Suppressor macrophage (primary cell): ENCODE measurements around the gene KLHL2.
"Not testable (repeated sequence)": the region's sequence is repeated elsewhere in the genome, so short reads cannot be mapped to it uniquely, and the experiment has no call there.

Experiments
- DNase-seq, 4 experiments: peaks; one replicate each; pipeline ENCODE4 v3.0.0-alpha.2; 2020 to 2022
- total RNA-seq, 17 experiments: gene quantifications; one replicate each; lab custom pipeline; 2026; ENCODE audit warnings: mixed read lengths in 6 of 17, inconsistent platforms in 3 of 17; lab: John Stamatoyannopoulos, UW

KLHL2 gene, protein sequence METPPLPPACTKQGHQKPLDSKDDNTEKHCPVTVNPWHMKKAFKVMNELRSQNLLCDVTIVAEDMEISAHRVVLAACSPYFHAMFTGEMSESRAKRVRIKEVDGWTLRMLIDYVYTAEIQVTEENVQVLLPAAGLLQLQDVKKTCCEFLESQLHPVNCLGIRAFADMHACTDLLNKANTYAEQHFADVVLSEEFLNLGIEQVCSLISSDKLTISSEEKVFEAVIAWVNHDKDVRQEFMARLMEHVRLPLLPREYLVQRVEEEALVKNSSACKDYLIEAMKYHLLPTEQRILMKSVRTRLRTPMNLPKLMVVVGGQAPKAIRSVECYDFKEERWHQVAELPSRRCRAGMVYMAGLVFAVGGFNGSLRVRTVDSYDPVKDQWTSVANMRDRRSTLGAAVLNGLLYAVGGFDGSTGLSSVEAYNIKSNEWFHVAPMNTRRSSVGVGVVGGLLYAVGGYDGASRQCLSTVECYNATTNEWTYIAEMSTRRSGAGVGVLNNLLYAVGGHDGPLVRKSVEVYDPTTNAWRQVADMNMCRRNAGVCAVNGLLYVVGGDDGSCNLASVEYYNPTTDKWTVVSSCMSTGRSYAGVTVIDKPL
- 8.9 to 70.2 (median 43.3) reads per million in 17 experiments for total RNA-seq

DNA sequence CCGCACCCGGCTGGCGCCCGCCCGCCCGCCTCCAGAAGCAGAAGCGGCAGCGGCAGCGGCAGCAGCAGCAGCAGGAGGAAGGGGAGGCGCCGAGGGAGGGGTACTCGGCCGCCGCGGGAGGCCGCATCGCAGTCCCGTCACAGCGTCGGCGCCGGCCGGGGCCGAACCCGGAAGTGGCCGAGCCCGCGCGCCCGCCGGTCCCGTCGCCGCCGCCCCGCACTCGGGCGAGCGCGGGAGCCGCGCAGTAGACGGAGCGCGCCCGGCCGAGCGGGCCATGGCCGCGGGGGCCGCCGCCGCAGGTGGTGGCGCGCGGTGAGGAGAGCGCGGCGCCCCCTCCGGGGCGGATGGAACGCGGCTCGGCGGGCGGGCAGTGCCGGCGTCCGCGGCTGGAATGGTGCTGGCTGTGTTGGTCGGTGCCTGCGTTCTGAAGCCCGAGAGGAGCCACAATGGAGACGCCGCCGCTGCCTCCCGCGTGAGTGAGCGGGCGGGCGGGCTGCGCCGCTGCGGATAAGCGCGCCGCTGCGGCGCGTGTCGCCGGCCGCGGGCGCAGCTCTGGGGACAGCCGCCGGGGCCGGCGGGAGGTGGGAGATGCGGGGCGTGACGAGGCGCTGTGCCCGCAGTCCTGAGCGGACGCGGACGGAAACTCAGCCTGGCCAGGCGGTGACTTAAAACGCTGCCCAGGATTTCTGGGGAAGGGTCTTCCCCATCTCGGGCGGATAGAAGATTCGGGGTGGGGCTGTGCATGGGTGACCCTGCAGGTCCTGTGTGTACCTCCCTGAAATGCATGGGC, at the start of gene KLHL2:
Gene KLHL2 (plus strand): TSS at position 131 of the 790 bp plus-strand sequence. CDS start 316 bp downstream, at position 447.
- DNase-seq, result peak; percentile 90 to 96 (median 94)

DNA sequence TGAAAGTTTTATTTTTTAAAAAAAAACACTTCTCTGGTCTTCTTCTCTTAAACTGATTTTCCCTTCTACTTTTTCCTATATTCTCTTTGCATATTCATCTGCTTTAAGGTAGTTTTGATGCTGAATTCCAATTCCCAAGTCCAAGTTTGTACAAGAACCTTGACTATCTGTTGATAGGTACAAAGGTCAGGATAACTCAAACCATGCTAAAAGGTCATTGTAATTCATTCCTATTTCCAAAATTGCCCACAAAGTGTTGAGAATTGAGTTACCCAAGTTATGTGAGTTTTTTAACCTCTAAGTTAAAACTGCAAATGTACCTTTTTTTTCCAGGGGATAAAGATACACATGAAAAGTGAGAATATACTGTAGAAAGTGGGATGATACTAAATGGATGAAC, 48.6 kb upstream of the KLHL2 start:
- no peak for DNase-seq

DNA sequence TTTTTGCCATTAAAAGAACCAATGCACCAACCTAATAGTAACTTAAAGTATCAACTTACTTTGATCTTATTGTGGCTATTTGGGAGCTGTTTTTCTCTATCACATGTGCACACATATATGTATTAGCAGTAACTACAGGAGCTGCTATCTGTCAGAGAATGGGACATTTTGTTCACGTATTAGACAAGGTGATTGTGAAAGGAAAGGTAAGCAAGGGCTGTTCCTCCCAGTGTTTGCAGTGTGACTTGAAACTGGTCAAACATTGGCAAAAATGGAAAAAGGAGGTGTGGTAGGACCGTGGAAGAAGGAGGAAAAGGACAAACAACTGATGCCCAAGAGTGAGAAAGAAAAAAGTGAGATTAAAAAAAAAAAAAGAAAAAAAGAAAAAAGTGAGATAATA, 43.1 kb upstream of the KLHL2 start:
- DNase-seq, result no peak

DNA sequence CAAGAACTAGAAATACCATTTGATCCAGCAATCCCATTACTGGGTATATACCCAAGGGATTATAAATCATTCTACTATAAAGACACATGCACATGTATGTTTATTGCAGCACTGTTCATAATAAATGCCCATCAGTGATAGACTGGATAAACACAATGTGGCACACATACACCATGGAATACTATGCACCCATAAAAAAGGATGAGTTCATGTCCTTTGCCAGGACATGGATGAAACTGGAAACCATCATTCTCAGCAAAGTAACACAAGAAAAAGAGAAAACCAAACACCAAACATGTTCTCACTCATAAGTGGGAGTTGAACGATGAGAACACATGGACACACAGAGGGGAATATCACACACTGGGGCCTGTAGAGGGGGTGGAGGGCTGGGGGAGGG, 40.5 kb upstream of the KLHL2 start:
- DNase-seq, result not testable (repeated sequence)

DNA sequence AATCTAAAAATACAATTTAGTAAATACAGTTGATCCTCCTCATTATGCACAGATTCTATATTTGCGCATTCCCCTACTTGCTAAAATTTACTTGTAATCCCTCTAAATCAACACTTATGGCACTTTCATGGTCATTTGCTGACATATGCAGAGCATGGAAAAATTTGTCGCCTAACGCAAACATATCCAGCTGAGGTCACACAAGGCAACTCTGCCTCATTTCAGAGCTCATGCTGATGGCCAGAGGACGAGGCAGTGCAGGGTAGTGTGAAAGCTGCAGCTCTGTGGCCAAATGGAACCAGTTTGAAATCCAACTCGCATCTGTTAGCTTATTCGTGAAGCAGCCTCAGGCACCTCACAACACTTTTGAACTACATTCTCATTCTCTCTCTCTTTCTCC, 39.7 kb upstream of the KLHL2 start:
- DNase-seq, result no peak

DNA sequence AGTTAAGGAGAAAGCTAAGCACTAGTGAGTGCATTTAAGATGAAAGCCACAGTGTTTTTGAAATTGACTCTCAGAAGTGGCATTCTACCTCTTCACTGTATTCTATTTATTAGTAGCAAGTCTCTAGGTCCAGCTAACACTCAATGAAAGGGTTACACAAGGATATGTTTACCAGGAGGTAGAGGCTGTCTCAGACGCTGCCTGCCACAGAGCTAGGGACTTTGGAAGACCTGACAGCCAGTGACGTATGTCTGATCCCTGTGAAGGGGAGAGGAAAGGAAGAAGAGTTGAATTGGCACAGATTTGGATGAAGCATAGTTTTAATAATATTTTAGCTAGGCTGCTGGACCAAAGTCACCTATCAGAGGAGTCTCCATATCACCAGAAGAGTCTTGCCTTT, 36.5 kb upstream of the KLHL2 start:
- DNase-seq, result no peak

DNA sequence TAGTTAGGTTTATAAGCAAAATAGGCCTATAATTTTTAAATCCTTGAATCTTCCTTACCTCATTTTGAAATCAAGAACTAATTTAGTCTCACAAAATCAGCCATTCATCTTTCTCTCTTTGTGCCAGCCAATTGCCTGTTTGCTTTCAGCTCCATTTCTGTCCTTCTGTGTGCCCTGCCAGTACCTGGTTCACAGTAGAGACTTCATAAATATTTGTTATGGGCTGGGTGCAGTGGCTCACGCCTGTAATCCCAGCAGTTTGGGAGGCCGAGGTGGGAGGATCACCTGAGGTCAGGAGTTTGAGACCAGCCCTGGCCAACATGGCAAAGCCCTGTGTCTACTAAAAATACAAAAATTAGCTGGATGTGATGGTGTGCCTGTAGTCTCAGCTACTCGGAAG, 31.9 kb upstream of the KLHL2 start:
- not testable (repeated sequence) for DNase-seq

DNA sequence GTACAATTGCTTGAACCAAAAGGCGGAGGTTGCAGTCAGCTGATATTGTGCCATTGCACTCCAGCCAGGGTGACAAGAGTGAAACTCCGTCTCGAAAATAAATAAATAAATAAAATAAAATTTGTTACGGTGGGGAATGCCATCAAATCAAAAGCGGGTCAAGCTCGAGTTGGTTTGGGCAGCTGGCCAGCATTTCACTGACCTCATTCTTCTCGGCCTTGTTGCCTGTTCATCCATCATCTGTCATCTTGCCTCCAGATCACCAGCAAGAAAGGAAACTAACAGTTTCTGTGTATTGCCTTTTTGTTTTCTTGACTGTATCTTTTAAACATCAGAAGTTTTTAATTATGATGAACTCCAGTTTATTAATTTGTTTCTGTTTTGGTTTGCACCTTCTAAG, 31.5 kb upstream of the KLHL2 start:
- DNase-seq, result no peak

DNA sequence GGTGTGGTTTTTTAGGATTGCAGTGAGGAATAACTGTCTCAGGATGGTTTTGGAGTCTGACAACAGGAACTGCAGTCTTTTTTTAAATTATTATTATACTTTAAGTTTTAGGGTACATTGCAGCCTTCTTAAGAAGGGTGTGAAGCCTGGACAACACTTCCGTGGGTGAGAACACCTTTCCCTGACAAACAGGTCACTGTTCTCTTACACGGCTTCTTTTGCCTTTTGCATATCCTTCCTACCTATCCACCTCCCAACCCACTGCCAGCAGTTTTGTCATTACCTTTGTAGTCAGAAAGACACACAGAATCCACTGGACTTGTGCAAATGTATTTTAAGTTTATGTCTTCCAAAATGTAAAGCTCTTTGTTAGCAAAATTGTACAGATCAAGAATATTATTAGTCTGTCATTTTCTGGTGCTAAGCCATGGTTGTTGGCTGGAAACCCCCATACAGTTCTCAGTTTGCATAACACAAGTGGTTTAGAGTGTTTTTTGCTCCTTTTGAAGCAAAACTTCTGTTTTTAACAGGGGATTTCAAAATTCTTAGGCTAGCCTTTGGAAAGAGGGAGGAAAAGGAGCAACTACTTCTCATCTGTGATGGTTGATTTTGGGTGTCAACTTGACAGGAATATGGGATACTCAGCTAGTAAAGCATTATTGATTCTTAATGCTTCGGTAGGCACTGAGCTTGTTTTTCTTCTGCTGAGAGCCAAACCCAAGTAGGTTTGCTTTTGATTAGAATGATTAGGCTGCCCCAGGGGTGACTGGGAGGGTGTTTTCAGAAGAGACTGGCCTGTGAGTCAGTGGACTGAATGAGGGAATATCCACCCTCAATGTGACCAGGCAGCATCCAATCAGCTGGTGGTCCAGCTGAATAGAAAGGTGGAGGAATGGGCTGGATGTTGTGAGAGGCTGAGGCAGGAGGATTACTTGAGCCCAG, 29.4 kb upstream of the KLHL2 start:
- DNase-seq, result peak in 3 of 4 experiments; percentile 3 to 20 (median 5)

DNA sequence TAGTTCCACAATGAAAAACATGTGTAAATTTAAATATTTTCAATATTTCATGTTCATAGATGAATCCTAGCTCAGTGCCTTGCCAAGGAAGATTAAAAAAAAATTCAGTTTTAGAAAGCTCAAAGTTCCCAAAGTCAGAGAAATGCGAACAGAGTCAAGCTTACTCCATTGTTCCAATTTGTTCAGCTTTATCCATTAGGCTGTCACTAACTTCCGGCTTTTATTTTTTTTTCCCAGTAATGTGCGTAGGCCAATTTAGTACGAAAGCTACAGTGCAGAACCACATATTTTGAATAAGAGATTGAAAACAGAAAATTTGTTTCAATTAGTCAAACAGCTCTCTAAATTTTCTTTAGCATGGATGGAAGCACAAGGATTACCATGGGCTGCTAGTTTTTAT, 23.1 kb upstream of the KLHL2 start:
- DNase-seq, result no peak

DNA sequence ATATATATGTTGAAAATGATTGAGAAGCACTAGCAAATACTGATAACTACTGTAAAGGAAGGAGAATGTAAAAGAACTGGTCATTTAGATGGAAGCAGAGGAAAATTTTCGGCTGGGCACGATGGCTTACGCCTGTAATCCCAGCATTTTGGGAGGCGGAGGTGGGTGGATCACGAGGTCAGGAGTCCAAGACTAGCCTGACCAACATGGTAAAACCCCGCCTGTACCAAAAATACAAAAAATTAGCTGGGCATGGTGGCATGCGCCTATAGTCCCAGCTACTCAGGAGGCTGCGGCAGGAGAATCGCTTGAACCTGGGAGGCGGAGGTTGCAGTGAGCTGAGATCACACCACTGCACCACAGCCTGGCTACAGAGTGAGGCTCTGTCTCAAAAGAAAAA, 22.4 kb upstream of the KLHL2 start:
- not testable (repeated sequence) for DNase-seq

DNA sequence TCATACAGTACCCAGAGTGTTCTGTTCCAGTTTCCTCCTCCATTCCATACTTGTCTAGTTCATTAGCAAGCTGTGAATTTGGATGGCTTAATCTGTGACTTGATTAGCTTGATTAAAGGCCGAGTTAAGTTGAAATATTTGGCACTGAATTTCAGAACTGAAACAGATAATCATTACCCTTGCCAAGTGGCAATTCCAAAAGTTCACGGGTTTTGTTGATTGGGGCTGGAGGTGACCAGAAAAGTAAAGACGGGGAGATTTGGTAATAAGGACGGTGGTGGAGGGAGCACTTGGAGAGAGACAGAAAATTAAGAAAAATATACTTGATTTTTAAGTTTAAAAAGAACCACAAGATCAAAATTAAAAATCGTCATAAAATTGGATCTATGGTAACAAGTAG, 21.9 kb upstream of the KLHL2 start:
- no peak for DNase-seq

DNA sequence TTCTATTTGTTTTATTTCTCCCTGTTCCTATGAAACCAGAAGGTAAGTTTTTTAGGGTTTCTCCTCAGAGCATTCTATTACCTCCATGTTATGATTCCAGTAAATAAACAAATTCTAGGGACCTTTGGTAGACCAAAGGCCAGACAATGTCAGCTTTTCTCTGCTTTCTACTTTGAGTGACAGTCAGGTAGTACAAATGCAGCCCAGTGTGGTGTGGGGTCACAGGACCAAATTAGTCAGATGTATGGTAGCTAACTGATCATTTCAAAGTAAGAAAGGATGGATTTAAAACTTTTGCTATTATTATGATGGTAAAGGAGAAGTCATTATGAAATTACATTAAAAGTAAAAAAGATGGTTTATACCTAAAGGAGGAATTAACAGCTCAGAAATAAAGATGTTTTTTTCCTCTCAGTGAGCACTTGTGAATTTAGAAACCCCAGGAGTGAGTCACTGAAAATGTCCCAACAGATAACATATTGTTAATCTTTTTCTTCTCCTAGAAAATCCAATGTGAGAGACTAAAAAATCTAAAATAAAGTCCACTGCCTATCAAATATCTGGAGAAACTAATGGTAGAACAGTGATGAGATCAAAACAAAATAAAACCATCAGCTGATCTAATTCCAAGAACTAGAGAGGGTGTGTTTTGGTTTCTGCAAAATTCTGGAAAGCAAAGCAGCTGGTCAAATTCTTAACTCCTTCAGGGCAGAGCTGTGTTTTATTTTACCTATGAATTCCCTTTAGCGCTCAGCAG, 16.6 kb upstream of the KLHL2 start:
- no peak for DNase-seq

DNA sequence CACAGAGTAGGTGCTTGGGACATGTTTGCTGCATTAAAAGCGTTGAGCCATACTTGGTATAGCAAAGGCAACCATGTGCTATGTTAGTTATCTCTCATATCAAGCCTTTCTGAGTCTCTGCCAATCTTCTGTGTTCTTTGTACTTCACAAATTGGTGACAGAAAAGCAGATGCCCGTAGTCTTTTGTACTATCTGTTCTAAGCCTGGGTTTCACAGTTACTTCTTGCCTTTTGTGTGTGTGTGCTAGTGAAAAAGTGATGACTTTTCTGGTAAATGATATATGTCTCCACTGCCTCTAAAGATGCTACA, 16.1 kb upstream of the KLHL2 start:
- no peak for DNase-seq

DNA sequence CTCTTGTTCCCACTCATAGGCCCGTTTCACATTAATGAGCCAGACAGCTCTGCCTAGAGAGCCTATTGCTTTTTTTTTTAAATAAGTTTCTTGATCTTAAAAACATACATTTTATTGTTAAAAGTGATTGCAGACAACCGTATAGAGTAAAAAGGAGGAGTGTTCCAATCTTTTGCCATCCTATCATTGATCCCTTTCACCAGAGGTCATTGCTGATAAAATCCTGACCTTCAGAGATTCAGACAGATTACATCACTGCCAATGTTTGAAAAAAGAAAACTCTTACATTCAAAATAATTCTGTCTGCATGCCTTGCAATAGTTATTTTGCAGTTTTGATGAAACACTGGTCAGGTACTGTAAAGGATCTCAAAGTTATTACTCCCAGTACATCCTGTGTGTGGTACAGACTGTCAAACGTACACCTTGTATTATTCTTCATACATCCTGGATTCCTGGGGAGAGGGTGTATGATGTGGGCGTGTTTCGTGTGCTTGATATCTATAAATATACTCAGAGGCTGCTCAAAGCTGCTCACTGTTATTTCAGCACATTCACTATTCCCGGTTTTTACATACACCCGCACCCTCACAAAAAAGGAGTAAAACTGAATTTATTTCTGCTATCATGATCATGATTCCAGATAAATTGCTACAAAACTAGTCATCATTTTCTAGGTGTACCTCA, 15.4 kb upstream of the KLHL2 start:
- DNase-seq, result no peak

DNA sequence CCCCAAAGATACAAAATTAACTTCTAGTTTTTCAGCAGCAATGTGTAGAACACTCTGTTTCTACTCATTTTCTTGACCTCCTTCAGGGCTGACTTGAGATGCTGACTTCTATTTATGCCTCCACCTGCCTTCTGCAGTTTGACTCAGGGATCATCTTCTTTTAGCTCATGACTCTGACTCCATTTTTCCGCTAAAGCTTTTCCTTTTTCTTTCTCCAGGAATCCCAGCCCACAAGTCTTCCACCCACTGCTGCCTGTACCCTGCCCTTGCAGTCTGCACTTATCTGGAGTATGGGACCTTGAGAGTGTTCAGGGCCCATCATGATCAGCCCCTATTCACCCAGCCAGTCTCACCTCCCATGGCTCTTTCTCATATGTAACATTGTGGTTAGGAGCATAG, 14.9 kb upstream of the KLHL2 start:
- no peak for DNase-seq

DNA sequence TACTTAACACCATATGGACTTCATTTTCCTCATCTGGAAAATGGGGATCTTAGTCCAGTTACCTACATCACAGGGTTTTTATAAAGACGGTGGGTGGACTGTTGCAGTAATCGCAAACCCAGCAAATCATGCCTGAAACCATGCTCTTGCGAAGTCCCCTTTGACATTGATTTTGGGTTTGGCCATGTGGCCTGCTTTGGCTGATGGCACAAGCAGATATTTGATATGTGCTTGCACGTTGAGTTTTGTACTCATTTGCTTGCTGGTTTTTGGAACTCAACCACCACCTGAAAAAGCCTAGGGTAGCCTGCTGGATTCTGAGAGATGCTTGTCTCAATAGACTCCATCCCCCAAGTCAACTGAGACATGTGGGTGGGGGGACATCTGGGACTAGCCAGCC, 14.4 kb upstream of the KLHL2 start:
- DNase-seq, result no peak

DNA sequence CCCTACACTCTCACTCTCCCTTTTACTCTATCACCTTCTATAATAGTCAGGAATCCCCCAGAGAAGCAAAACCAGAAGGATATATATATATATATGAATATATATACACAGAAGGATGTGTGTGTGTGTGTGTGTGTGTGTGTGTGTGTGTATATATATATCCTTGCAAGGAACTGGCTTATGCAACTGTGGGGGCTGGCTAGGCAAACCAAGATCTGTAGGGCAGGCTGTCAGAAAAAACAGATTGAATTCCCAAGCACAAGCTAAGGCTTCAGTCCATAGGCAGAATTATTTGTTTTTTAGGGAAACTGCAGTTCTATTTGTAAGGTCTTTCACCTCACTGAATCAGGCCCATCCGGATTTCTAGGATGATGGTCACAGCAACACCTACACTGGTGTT, 13.0 kb upstream of the KLHL2 start:
- DNase-seq, result peak in 3 of 4 experiments; percentile 8 to 36 (median 18)

DNA sequence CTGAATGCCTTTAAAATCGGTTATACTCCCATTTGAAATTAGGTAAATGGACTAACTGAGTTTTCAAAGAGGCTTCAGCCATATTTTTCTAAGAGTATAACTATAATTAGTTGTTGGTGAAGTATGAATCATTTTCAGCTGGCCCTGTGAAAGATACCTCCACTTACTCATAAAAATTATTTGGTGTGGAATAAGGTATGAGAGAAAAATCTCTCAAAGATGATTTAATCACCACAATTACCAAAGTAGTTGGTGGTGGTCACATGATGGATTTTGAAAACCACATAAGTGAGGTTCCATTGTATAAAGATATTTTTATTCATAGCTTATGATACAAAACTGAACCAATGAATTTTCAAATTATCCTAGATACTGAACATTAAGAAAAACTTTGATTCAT, 9.0 kb upstream of the KLHL2 start:
- no peak for DNase-seq

DNA sequence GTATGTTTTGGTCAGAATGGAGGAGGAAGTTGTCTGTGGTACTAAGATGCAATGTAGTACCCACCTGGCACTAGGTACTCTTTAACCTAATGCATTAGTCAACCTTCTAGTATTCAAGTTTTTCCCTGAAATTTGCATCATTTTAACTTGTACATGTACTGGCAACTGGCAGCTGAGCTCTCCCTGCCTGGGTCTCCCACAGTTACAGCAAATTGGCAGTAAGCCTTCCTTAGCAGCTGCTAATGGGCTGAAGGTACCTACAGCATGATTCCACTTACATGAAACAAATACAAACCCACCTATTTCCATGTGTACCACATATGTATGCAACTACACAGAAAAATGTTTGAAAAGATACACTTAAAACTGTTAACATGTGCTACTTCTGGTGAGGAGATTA, 8.1 kb upstream of the KLHL2 start:
- no peak for DNase-seq

DNA sequence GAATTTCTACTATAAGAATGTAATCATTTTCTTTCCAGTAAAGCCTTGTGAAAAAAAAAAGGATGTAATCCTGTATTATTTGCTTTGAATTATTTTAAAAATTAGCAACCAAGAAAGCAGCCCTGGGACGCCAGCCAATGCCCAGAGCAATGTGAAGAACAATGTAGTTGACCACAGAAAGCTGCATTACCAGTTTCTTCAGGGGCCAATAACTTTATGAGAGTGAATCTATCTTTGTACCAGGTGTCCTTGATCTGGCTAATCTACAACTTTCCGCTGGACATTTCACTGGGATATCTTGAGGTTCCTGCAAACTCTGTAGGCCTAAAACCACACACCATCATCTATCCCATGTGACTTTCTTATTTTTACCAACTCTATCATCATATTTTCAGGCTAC, 7.6 kb upstream of the KLHL2 start:
- no peak for DNase-seq
